Spleen (tissue), 11 donors: ENCODE results near the gene HOXC13. TPM values are rescaled to one million over a fixed set of nuclear protein-coding genes. Genes with fewer than 3 reads are reported as not detected.
A peak's percentile ranks its signal among the peaks of the same experiment; 100 is the strongest.

ENCODE experiments used
- DNase-seq: peaks from one replicate; pipeline ENCODE4 v3.0.0-alpha.2; 2020
- H3K27ac ChIP-seq, 8 donors: fragments of 200-600 bp; sonication (generic) in 7 of 8; 1 replicate in 4 of 8; 2 replicates in 4 of 8; pipeline versions ENCODE4 v1.5.0 to v1.8.0; 2016 to 2021; ENCODE audit warnings: inconsistent platforms in 4 of 8, mild to moderate bottlenecking in 4 of 8, moderate library complexity in 1 of 8
- H3K27me3 ChIP-seq, 7 donors: fragments of 200-600 bp; sonication (generic) in 6 of 7; replicated peaks in 1 of 7; 1 replicate in 4 of 7; 2 replicates in 3 of 7; pipeline versions ENCODE4 v1.5.0 to v1.8.0; 2016 to 2021; ENCODE audit warnings: inconsistent platforms in 3 of 7, mild to moderate bottlenecking in 1 of 7
- H3K36me3 ChIP-seq, 6 donors: fragments of 200-600 bp; sonication (generic) in 5 of 6; 1 replicate in 4 of 6; 2 replicates in 2 of 6; pipeline versions ENCODE4 v1.5.0 to v1.8.0; 2016 to 2021; ENCODE audit warnings: inconsistent platforms in 2 of 6
- H3K4me1 ChIP-seq, 6 donors: fragments of 200-600 bp; sonication (generic) in 5 of 6; 1 replicate in 3 of 6; 2 replicates in 3 of 6; pipeline versions ENCODE4 v1.5.0 to v1.8.0; 2016 to 2021; ENCODE audit warnings: inconsistent platforms in 3 of 6
- H3K4me3 ChIP-seq, 8 donors: fragments of 200-600 bp; sonication (generic) in 7 of 8; 1 replicate in 4 of 8; 2 replicates in 4 of 8; pipeline versions ENCODE4 v1.5.0 to v1.8.0; 2016 to 2021; ENCODE audit warnings: inconsistent platforms in 4 of 8, mild to moderate bottlenecking in 4 of 8, moderate library complexity in 2 of 8
- H3K9me3 ChIP-seq, 8 donors: fragments of 200-600 bp; sonication (generic) in 7 of 8; 1 replicate in 4 of 8; 2 replicates in 4 of 8; pipeline versions ENCODE4 v1.5.0 to v1.8.0; 2016 to 2021; ENCODE audit warnings: inconsistent platforms in 4 of 8
- POLR2A ChIP-seq, 3 donors: fragments of 450-650 bp; IDR thresholded peaks; one replicate each; pipeline ENCODE4 v1.5.1; 2017; ENCODE audit warnings: antibody characterized with exemption in 3 of 3, mild to moderate bottlenecking in 1 of 3
- POLR2AphosphoS5 ChIP-seq, 3 donors: sonication (generic); formaldehyde crosslinking; IDR thresholded peaks; one replicate each; pipeline ENCODE4 v1.5.1; 2017; ENCODE audit warnings: antibody characterized with exemption in 3 of 3
- WGBS, 5 donors: extraction: QIAGEN DNeasy Blood & Tissue Kit in 3 of 5; methylation state at CpG; one replicate each; pipeline versions ENCODE4 v1.1.5 to v1.1.7; 2013 to 2018; 5-methylcytosine and 5-hydroxymethylcytosine counted together
- intact Hi-C: fragments of 100-400 bp; cut with DNase I; formaldehyde crosslinking; loops from one replicate; pipeline ENCODE4 v1.15.0; 2023; ENCODE audit warnings: low total_unique reads
- polyA plus RNA-seq, 3 donors: library from polyadenylated mRNA; stranded (reverse); fragments of 200-250 nt; gene quantifications; one replicate each; pipeline ENCODE4 v1.2.1, GENCODE V29; 2013
- total RNA-seq, 7 donors: library from RNA; depleted of rRNA in 3 of 7; stranded (reverse); fragments of >200 nt in 3 of 7; fragmentation: NEBNext Ultra II Directional in 4 of 7; extraction: Animal tissue kit (Norgen Biotek cat#: 25700) in 4 of 7; gene quantifications; one replicate each; pipeline versions ENCODE4 v1.1.0 to v1.2.1, GENCODE V29; 2016 to 2021
- TF ChIP-seq, protein P1 (sequence below), 11 experiments: fragments of 200-600 bp in 7 of 11; fragments of 450-650 bp in 4 of 11; sonication (generic) in 4 of 11; IDR thresholded peaks in 8 of 11; conservative IDR thresholded peaks in 3 of 11; 1 replicate in 7 of 11; 2 replicates in 4 of 11; pipeline versions ENCODE4 v1.4.0 to v1.8.0; 2016 to 2021; ENCODE audit warnings: antibody characterized with exemption in 11 of 11, inconsistent platforms in 4 of 11, mild to moderate bottlenecking in 1 of 11
- donor health status: healthy with polysubstance abuse.
- donor health status: DM: no; HTN: no; CAD: no; lungs with moderate emphysema.
- donor health status: DM: no; HTN: no; CAD: no.
- donor health status: Bipolar disorder and iron deficiency.
- donor health status: healthy.
- donor health status: DM: no; HTN: no; CAD: no.
- donor health status: DM: yes; HTN: yes; CAD: no.

Gene HOXC13
- total and polyA plus RNA-seq, 10 donors: not detected

DNA sequence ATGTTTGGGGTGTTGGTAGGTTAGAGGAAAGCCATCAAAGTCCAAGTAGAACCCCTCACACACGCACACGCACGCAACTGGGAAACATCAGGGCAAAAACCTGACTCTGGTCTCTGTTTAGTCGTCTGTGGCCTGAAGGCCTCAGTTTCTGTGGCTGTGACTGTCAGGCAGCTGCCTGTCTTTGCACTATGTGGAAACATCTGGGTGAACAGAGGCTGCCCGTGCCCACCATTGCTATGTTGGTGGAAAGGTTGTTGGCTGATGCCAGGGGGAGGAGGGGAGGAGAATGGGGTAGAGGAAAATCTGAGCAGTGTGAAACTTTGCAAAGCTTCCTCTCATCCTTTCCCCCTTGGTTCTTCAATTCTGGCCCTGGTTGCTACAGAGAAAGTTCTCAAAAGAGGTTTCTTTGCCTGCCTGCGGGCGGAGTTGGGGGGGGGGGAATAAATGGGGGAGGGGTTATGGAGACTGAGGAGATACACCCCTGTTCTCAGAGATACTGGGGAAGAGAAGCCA lies 53.8 kb downstream of the HOXC13 start:
- Histone ChIP-seq H3K4me3 (no peak overlapping the region), H3K27ac (no peak overlapping the region), H3K27me3 (peaks cover 22 to 100% (median 100%) of the 10 kb centered on the region in 7 donors), H3K4me1 (peaks cover 14 to 49% (median 40%) of the 10 kb centered on the region in 6 donors), H3K36me3 (no peaks in the 10 kb centered on the region), H3K9me3 (no peaks in the 10 kb centered on the region)
- intact Hi-C loops: no loop called here
- no peak for TF ChIP-seq POLR2AphosphoS5 (IDR thresholded peaks at IDR 0.05)
- DNase-seq: no peak
- WGBS, 5 donors: 30 to 39% (median 35%) methylated on average over 7 of the region's 7 CpGs

DNA sequence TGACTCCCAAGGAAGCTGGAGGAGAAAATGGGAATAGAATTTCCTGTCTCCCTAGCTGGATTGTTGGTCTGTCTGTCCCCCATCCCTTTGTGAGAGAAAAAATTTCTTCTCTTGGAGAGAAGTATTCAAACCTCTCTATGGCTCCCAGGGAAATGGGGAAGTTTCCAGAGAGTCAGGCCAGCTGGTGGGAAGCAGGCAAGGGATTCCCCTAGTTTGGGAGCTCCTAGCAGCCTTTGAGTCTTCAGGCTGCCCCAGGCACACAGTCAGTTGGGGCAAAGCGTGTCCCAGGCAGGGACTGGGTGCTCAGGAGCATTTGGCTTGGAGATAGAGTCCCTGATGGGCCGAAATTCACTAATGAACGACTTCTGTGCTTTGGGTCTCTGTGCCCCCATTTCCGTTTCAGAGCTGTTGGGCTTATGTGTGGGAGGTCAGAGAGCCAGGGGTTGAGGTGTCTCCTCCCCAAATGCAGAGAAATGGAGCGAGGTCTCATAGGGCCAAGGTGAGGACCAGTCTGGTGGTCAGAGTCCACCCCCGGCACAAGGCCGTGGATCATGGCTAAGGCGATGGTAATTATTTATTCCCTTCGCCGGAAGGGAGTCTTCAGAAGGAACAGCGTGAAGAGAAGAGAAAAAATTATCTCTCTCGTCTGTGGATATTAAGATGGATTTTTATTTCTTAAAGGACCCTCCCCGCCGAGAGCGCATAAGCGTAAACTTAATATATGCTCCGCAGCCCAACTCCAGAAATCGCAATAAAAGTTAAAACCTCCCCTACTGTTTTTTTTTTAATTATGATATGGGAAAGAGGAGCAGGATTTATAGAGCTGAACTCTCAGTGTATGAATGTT lies 54.8 kb downstream of the HOXC13 start:
- intact Hi-C loops: no loop called here
- peaks cover 14 to 53% (median 44%) of the 10 kb centered on the region in 6 donors for H3K4me1 ChIP-seq
- no peak overlapping the region for H3K27ac ChIP-seq
- no peaks in the 10 kb centered on the region for H3K36me3 ChIP-seq
- no peaks in the 10 kb centered on the region for H3K9me3 ChIP-seq
- no peak for TF ChIP-seq POLR2AphosphoS5 (IDR thresholded peaks at IDR 0.05)
- no peak for TF ChIP-seq POLR2A (IDR thresholded peaks at IDR 0.05)
- TF ChIP-seq, protein P1, sequence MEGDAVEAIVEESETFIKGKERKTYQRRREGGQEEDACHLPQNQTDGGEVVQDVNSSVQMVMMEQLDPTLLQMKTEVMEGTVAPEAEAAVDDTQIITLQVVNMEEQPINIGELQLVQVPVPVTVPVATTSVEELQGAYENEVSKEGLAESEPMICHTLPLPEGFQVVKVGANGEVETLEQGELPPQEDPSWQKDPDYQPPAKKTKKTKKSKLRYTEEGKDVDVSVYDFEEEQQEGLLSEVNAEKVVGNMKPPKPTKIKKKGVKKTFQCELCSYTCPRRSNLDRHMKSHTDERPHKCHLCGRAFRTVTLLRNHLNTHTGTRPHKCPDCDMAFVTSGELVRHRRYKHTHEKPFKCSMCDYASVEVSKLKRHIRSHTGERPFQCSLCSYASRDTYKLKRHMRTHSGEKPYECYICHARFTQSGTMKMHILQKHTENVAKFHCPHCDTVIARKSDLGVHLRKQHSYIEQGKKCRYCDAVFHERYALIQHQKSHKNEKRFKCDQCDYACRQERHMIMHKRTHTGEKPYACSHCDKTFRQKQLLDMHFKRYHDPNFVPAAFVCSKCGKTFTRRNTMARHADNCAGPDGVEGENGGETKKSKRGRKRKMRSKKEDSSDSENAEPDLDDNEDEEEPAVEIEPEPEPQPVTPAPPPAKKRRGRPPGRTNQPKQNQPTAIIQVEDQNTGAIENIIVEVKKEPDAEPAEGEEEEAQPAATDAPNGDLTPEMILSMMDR (IDR thresholded peaks at IDR 0.05 in 8 of 11, conservative IDR thresholded peaks at IDR 0.05 in 3 of 11): no peak
- peaks cover 17 to 100% (median 100%) of the 10 kb centered on the region in 7 donors for H3K27me3 ChIP-seq
- WGBS, 5 donors: 26 to 33% (median 29%) methylated on average over 18 of the region's 18 CpGs
- H3K4me3 ChIP-seq: no peak overlapping the region
- DNase-seq: no peak

DNA sequence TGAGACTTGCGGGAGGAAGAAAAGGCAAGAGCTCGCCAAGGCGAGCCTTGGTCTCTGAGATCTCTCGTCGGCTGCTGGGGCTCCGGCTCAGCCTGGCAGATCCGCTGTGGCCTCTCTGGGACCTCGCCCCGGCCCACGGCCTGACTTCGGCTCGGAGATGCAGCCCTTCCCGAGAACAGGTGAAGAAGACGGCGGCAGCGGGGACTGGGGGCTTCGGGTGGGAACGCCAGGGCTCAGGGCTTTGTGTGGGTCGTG lies 55.3 kb downstream of the HOXC13 start:
- DNase-seq: no peak
- H3K36me3 ChIP-seq: no peaks in the 10 kb centered on the region
- no peaks in the 10 kb centered on the region for H3K9me3 ChIP-seq
- intact Hi-C loops: no loop called here
- WGBS, 5 donors: 5 to 17% (median 7%) methylated on average over 19 of the region's 19 CpGs
- H3K27me3 ChIP-seq: peaks cover 15 to 100% (median 100%) of the 10 kb centered on the region in 7 donors
- no peak overlapping the region for H3K27ac ChIP-seq
- TF ChIP-seq, protein P1 (IDR thresholded peaks at IDR 0.05 in 8 of 11, conservative IDR thresholded peaks at IDR 0.05 in 3 of 11): no peak
- TF ChIP-seq POLR2AphosphoS5 (IDR thresholded peaks at IDR 0.05): no peak
- no peak for TF ChIP-seq POLR2A (IDR thresholded peaks at IDR 0.05)
- H3K4me1 ChIP-seq: peaks cover 14 to 51% (median 41%) of the 10 kb centered on the region in 6 donors
- peak overlapping the region in 1 of 8 donors; percentile 77 for H3K4me3 ChIP-seq

DNA sequence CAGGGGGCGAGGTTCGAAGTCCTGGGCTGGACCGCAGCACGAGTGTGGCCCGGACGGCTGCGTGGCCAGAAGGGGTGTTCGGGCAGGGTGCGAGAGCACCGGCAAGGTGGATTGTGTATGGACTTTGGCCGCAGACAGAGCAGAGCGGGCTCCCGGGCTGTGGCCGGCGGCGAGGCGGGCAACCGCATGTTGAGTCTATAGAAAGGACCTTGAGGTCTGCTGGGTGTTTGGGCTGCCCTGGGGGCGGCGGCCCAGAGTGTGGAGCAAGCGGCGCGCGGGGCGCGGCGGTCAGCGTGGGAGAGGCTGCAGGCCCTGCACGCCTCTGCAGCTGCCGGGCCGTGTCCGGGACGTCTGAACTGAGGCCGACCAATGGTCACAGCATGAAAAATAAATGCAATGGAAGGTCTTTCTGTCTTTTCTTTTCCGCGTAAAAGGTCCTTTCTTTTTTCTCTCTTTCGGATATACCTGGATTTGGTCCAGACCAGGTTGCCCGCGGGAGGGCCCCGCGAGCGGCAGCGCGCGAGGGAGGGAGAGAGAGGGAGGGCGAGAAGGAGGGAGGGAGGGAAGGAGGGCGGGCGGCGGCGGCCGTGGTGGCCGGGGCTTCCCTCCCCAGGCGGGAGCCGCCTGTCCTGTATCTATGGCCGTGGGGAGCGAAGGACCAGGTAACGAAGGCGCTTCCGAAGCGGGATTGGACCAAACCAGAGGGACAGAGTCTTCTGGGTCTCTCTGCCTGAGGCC lies 55.8 kb downstream of the HOXC13 start:
- Histone ChIP-seq H3K27ac (no peak overlapping the region), H3K9me3 (no peaks in the 10 kb centered on the region), H3K4me1 (peaks cover 14 to 48% (median 37%) of the 10 kb centered on the region in 6 donors), H3K4me3 (peak overlapping the region in 5 of 8 donors; percentile 46 to 77 (median 49)), H3K27me3 (peaks cover 15 to 100% (median 100%) of the 10 kb centered on the region in 7 donors), H3K36me3 (no peaks in the 10 kb centered on the region)
- 4 to 13% (median 8%) methylated on average over 52 to 60 of the region's 60 CpGs for WGBS, 5 donors
- intact Hi-C loops: no loop called here
- peak; percentile 70 for DNase-seq
- no peak for TF ChIP-seq POLR2A (IDR thresholded peaks at IDR 0.05)
- TF ChIP-seq POLR2AphosphoS5 (IDR thresholded peaks at IDR 0.05): peak in 1 of 3 donors; percentile 20

DNA sequence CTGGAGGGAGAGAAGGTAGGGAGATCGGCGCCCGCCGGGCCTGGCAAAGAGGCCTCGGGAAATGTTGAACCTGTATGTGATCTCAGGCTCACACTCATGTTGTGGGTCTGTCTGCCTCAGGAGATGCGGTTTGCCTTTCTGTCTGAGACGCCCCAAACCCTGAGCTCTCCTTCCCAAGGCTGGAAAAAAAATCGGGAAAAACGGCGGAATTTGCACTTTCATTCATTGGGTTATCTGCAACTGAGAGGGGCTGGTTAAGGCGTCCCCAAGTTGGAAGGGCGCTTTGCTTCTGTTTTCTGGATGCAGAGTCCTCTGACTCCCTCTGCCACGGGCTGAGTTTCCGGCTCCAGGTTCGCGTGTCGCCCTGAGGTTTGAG lies 56.4 kb downstream of the HOXC13 start:
- no peak for DNase-seq
- no peaks in the 10 kb centered on the region for H3K36me3 ChIP-seq
- H3K27ac ChIP-seq: no peak overlapping the region
- peak overlapping the region in 7 of 8 donors; percentile 46 to 77 (median 49) for H3K4me3 ChIP-seq
- TF ChIP-seq, protein P1 (IDR thresholded peaks at IDR 0.05 in 8 of 11, conservative IDR thresholded peaks at IDR 0.05 in 3 of 11): no peak
- TF ChIP-seq POLR2AphosphoS5 (IDR thresholded peaks at IDR 0.05) (no peak), POLR2A (IDR thresholded peaks at IDR 0.05) (no peak)
- peaks cover 16 to 49% (median 39%) of the 10 kb centered on the region in 6 donors for H3K4me1 ChIP-seq
- intact Hi-C loops: no loop called here
- no peaks in the 10 kb centered on the region for H3K9me3 ChIP-seq
- 2 to 6% (median 3%) methylated on average over 13 to 17 of the region's 17 CpGs for WGBS, 5 donors
- H3K27me3 ChIP-seq: peaks cover 15 to 100% (median 100%) of the 10 kb centered on the region in 7 donors
